Osteoblast (primary cell): ENCODE results near the gene PCTP. TPM values are rescaled to one million over a fixed set of nuclear protein-coding genes. Genes with fewer than 3 reads are reported as not detected.

Experiments
- DNase-seq: peaks from one replicate; pipeline ENCODE4 v3.0.0; 2011; ENCODE audit warnings: low spot score, mixed read lengths; ENCODE audit not compliant: insufficient read length; ENCODE audit errors: missing footprints
- H2AFZ ChIP-seq: 2 replicates; pipeline ENCODE4 v1.6.0; 2011; ENCODE audit warnings: mild to moderate bottlenecking, low read length
- H3K27ac ChIP-seq: 2 replicates; pipeline ENCODE4 v1.5.1; 2011; ENCODE audit warnings: mild to moderate bottlenecking, low read depth, low read length, moderate library complexity
- H3K27me3 ChIP-seq: 2 replicates; pipeline ENCODE4 v1.6.0; 2012; ENCODE audit warnings: mild to moderate bottlenecking, control low read depth, inconsistent platforms, low read length, moderate library complexity; ENCODE audit not compliant: insufficient read depth
- H3K36me3 ChIP-seq: 2 replicates; pipeline ENCODE4 v1.5.1; 2011; ENCODE audit warnings: mild to moderate bottlenecking, low read length, control low read depth, moderate library complexity; ENCODE audit not compliant: insufficient read depth
- H3K4me1 ChIP-seq: 2 replicates; pipeline ENCODE4 v1.5.1; 2011; ENCODE audit warnings: mild to moderate bottlenecking, low read length, control low read depth, moderate library complexity; ENCODE audit not compliant: insufficient read depth
- H3K4me2 ChIP-seq: 2 replicates; pipeline ENCODE4 v1.6.0; 2011; ENCODE audit warnings: mild to moderate bottlenecking, low read length; ENCODE audit not compliant: insufficient read depth
- H3K4me3 ChIP-seq: fragments of 200-600 bp; sonication (generic); 3 replicates; pipeline ENCODE4 v1.5.1; 2012; ENCODE audit warnings: mild to moderate bottlenecking, low read length, inconsistent platforms; ENCODE audit not compliant: insufficient read depth
- H3K79me2 ChIP-seq: 2 replicates; pipeline ENCODE4 v1.6.0; 2012; ENCODE audit warnings: mild to moderate bottlenecking, low read length, control low read depth, inconsistent platforms; ENCODE audit not compliant: insufficient read depth
- H3K9me3 ChIP-seq: 2 replicates; pipeline ENCODE4 v1.5.1; 2011; ENCODE audit warnings: low read depth, low read length, control low read depth
- H4K20me1 ChIP-seq: 2 replicates; pipeline ENCODE4 v1.6.0; 2012; ENCODE audit warnings: mild to moderate bottlenecking, low read length, control low read depth; ENCODE audit not compliant: insufficient read depth
- CTCF ChIP-seq: IDR thresholded peaks from 2 replicates; pipeline ENCODE4 v1.5.1; 2011; ENCODE audit warnings: mild to moderate bottlenecking, low read depth, low read length, moderate library complexity; ENCODE audit errors: extremely low read depth
- total RNA-seq: library from RNA; depleted of rRNA; stranded (reverse); fragments of >200 nt; gene quantifications from 2 replicates; pipeline ENCODE4 v1.2.3, GENCODE V29; 2012

Gene PCTP
- total RNA-seq, 1 donor: 9.8 TPM

- Histone ChIP-seq H3K79me2 (no peaks in the 10 kb centered on the region), H3K4me2 (peak overlapping the region; percentile 9), H3K27ac (no peak overlapping the region), H3K27me3 (no peaks in the 10 kb centered on the region), H3K36me3 (no peaks in the 10 kb centered on the region), H3K4me1 (peaks cover 28% of the 10 kb centered on the region), H2AFZ (peak overlapping the region; percentile 62), H4K20me1 (no peaks in the 10 kb centered on the region), H3K4me3 (no peak overlapping the region), H3K9me3 (no peaks in the 10 kb centered on the region)
- no peak for TF ChIP-seq CTCF
- no peak for DNase-seq
Measured at GRCh38 chr17:55720919-55721836, 29.7 kb upstream of the PCTP start.

- peaks cover 38% of the 10 kb centered on the region for H3K4me1 ChIP-seq
- peak; percentile 23 for DNase-seq
- no peaks in the 10 kb centered on the region for H3K27me3 ChIP-seq
- H3K27ac ChIP-seq: peak overlapping the region; percentile 37
- peak overlapping the region; percentile 82 for H3K4me2 ChIP-seq
- no peak for TF ChIP-seq CTCF
- peak overlapping the region; percentile 59 for H3K4me3 ChIP-seq
- H3K9me3 ChIP-seq: no peaks in the 10 kb centered on the region
- no peaks in the 10 kb centered on the region for H3K79me2 ChIP-seq
- peak overlapping the region; percentile 44 for H2AFZ ChIP-seq
- H4K20me1 ChIP-seq: no peaks in the 10 kb centered on the region
- no peaks in the 10 kb centered on the region for H3K36me3 ChIP-seq
Measured at GRCh38 chr17:55722016-55722736, 28.7 kb upstream of the PCTP start.

- no peaks in the 10 kb centered on the region for H3K36me3 ChIP-seq
- no peaks in the 10 kb centered on the region for H3K9me3 ChIP-seq
- no peaks in the 10 kb centered on the region for H3K79me2 ChIP-seq
- H3K27ac ChIP-seq: peak within 1 kb of the TSS; percentile 37
- peak within 1 kb of the TSS; percentile 44 for H2AFZ ChIP-seq
- H3K4me2 ChIP-seq: peak within 1 kb of the TSS; percentile 82
- DNase-seq: peak; percentile 75
- peaks cover 45% of the 10 kb centered on the region for H3K4me1 ChIP-seq
- H4K20me1 ChIP-seq: no peaks in the 10 kb centered on the region
- H3K4me3 ChIP-seq: peak within 1 kb of the TSS; percentile 59
- no peaks in the 10 kb centered on the region for H3K27me3 ChIP-seq
- TF ChIP-seq CTCF: no peak
Measured at GRCh38 chr17:55722742-55723487, 27.9 kb upstream of the PCTP start, which contains the start of gene TMEM100. Gene TMEM100 (minus strand): TSS chr17:55722864. CDS start chr17:55721070, 1,794 bp downstream.
